ENCODE results near the gene CD96.

DNA sequence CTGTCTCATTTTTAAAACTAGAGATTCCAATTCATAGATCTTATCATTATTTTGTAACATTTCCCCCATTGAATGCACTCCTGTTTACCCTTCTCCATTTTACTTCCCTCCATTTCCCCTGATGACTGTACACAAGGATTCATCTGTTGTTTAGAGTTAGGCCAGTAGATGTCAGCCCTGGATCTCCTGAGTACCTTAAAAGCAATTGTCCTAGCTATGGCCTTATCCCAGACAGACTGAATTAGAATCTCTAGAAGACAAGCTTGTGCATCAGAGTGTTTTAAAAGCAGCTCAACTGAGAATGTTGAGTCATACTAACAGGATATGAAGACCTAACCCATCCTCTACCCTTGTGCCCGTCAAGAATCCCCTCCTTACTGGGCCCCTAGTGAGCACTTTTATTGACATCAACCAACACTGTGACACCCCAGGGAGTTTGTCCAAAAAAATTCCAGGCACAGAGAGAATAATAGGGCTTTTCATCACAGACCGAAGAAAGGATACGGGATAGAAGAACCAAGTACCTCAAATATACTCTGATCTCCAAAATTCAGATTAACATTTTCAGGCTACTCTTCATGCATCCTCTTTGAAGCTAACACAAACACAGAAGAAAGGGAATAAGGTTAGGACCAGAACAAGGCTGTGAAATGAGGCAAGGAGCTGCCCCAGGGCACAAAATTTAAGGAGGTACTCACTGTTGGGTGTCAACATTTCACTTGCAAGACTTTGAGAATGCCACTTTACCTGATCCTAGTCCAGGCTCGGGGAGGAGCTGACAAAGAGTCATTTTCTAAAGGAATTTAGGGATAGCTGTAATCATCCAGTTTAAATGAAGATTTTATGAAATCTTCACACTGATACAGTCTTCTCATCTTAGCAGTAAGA is 36.0 kb downstream of the CD96 start:
- TF ChIP-seq, protein P1, sequence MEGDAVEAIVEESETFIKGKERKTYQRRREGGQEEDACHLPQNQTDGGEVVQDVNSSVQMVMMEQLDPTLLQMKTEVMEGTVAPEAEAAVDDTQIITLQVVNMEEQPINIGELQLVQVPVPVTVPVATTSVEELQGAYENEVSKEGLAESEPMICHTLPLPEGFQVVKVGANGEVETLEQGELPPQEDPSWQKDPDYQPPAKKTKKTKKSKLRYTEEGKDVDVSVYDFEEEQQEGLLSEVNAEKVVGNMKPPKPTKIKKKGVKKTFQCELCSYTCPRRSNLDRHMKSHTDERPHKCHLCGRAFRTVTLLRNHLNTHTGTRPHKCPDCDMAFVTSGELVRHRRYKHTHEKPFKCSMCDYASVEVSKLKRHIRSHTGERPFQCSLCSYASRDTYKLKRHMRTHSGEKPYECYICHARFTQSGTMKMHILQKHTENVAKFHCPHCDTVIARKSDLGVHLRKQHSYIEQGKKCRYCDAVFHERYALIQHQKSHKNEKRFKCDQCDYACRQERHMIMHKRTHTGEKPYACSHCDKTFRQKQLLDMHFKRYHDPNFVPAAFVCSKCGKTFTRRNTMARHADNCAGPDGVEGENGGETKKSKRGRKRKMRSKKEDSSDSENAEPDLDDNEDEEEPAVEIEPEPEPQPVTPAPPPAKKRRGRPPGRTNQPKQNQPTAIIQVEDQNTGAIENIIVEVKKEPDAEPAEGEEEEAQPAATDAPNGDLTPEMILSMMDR (IDR thresholded peaks at IDR 0.05): no peak
- TF ChIP-seq POLR2AphosphoS5 (IDR thresholded peaks at IDR 0.05) (no peak), POLR2A (IDR thresholded peaks at IDR 0.05) (no peak)

Measured in breast epithelium (tissue), 3 donors.